ENCODE results near the gene SORCS2.

DNA sequence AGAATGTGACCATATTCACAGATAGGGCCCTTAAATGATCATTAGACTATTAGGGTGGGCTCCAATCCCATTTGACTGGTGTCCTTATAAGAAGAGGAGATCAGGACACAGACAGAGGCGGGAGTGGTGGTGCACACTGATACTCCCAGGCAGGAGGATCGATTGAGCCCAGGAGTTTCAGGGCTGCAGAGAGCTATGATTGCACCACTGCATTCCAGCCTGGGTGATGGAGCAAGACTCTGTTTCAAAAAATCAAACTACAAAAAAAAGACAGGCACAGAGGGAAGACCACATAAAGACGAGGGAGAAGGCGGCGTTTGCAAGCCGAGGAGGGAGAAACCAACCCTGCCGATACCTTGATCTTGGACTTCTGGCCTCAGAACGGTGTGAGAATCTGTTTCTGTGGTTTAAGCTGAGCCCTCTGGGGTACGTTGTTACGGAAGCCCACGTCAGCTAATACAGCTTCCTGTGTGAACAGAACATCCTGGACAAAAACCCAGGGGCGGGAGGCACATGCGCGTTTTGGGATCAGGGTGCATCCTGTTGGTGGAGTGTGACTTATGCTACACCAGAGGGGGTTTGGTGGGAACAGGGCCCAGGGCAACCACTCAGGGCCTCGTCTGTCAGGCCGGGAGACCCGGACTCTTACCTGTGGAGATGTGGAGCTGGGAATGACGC, 454.2 kb downstream of the SORCS2 start:
- TF ChIP-seq, protein P1, sequence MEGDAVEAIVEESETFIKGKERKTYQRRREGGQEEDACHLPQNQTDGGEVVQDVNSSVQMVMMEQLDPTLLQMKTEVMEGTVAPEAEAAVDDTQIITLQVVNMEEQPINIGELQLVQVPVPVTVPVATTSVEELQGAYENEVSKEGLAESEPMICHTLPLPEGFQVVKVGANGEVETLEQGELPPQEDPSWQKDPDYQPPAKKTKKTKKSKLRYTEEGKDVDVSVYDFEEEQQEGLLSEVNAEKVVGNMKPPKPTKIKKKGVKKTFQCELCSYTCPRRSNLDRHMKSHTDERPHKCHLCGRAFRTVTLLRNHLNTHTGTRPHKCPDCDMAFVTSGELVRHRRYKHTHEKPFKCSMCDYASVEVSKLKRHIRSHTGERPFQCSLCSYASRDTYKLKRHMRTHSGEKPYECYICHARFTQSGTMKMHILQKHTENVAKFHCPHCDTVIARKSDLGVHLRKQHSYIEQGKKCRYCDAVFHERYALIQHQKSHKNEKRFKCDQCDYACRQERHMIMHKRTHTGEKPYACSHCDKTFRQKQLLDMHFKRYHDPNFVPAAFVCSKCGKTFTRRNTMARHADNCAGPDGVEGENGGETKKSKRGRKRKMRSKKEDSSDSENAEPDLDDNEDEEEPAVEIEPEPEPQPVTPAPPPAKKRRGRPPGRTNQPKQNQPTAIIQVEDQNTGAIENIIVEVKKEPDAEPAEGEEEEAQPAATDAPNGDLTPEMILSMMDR (conservative IDR thresholded peaks at IDR 0.05; ENCODE audit: low read depth, low read length): no peak
- no peak for TF ChIP-seq EZH2phosphoT487 (IDR thresholded peaks at IDR 0.05; ENCODE audit: borderline replicate concordance, low read length)
- TF ChIP-seq EZH2 (IDR thresholded peaks at IDR 0.05; ENCODE audit: low read length, unreplicated experiment): no peak

Measured in PC-3 (cell line).